HCT116 (cell line): ENCODE measurements around the gene WDFY2. TPM values are rescaled to one million over a fixed set of nuclear protein-coding genes. Genes with fewer than 3 reads are reported as not detected.
A peak's percentile ranks its signal among the peaks of the same experiment; 100 is the strongest.

ENCODE experiments used
- ATAC-seq: fragments of 200-7000 bp; cut with Tn5 transposase; 2 replicates; pipeline ENCODE4 v1.9.1; 2020; ENCODE audit warnings: mild to moderate bottlenecking, moderate library complexity
- BruUV-seq: library from RNA; stranded (reverse); fragments of 400-500 nt; replicated peaks from 2 replicates; lab custom pipeline; 2021; lab: Mats Ljungman, UMichigan
- CTCF ChIA-PET: fragments of 300-600 bp; sonication (Branson Sonifier 250); formaldehyde crosslinking; loops from one replicate; lab custom pipeline; 2021; ENCODE audit warnings: antibody characterized with exemption; lab: Charles Lee
- POLR2A ChIA-PET: fragments of 300-600, 350-600 bp; sonication (Branson Sonifier 250); formaldehyde crosslinking; loops from one replicate; lab custom pipeline; 2021; ENCODE audit warnings: antibody characterized with exemption; lab: Charles Lee
- RAD21 ChIA-PET, 2 experiments: fragments of 300-600 bp; sonication (Branson Sonifier 250); formaldehyde crosslinking; loops; one replicate each; lab custom pipeline; 2023; ENCODE audit warnings: low total read pairs in 2 of 2; ENCODE audit not compliant: uncharacterized antibody in 2 of 2, unreplicated experiment in 2 of 2, low non-redundant PET in 1 of 2; lab: Charles Lee
- DNase-seq: peaks from one replicate; pipeline ENCODE4 v3.0.0-alpha.2; 2010; ENCODE audit warnings: low read depth, low spot score
- H2AFZ ChIP-seq: fragments of 200-600 bp; shearing (Covaris generic), sonication (generic); 2 replicates; pipeline ENCODE4 v1.6.1; 2017; ENCODE audit warnings: low read depth, mixed run types, mixed read lengths, antibody characterized with exemption, low read length; ENCODE audit not compliant: poor library complexity, severe bottlenecking
- H3K27ac ChIP-seq: 2 replicates; pipeline ENCODE4 v1.5.1; 2012; ENCODE audit warnings: low read depth, low read length
- H3K27me3 ChIP-seq: fragments of 200-600 bp; sonication (generic); 2 replicates; pipeline ENCODE4 v1.6.1; 2016; ENCODE audit warnings: mixed run types, low read length, mixed read lengths; ENCODE audit not compliant: insufficient read depth
- H3K36me3 ChIP-seq, 2 experiments: fragments of 200-500 bp in 1 of 2; fragments of 200-600 bp in 1 of 2; sonication (Bioruptor generic) in 1 of 2; sonication (generic) in 1 of 2; 2 replicates each; pipeline versions ENCODE4 v1.5.1 to v1.6.1; 2014 to 2016; ENCODE audit warnings: low read length in 2 of 2, inconsistent platforms in 1 of 2, mixed read lengths in 1 of 2, mixed run types in 1 of 2; ENCODE audit not compliant: insufficient read depth in 2 of 2, control insufficient read depth in 1 of 2
- H3K4me1 ChIP-seq, 2 experiments: fragments of 200-600 bp in 1 of 2; sonication (generic) in 1 of 2; 2 replicates each; pipeline versions ENCODE4 v1.5.1 to v1.6.1; 2012 to 2017; ENCODE audit warnings: low read length in 2 of 2, inconsistent platforms in 1 of 2, mild to moderate bottlenecking in 1 of 2, mixed read lengths in 1 of 2, mixed run types in 1 of 2, moderate library complexity in 1 of 2; ENCODE audit not compliant: insufficient read depth in 2 of 2, control insufficient read depth in 1 of 2
- H3K4me2 ChIP-seq: fragments of 200-600 bp; sonication (generic); 2 replicates; pipeline ENCODE4 v1.6.1; 2017; ENCODE audit warnings: mixed run types, low read length, mixed read lengths
- H3K4me3 ChIP-seq, 2 experiments: fragments of 200-600 bp in 1 of 2; sonication (generic) in 1 of 2; replicated peaks in 1 of 2; 2 replicates each; pipeline ENCODE4 v1.5.1; 2011 to 2016; ENCODE audit warnings: low read length in 2 of 2, control low read depth in 1 of 2, low read depth in 1 of 2, mild to moderate bottlenecking in 1 of 2, mixed read lengths in 1 of 2, mixed run types in 1 of 2
- H3K79me2 ChIP-seq: fragments of 200-600 bp; sonication (generic); 2 replicates; pipeline ENCODE4 v1.6.1; 2017; ENCODE audit warnings: mild to moderate bottlenecking, mixed run types, low read length, moderate library complexity, mixed read lengths; ENCODE audit not compliant: insufficient read depth
- H3K9ac ChIP-seq: fragments of 200-600 bp; sonication (generic); 2 replicates; pipeline ENCODE4 v1.6.1; 2016; ENCODE audit warnings: low read length, mixed read lengths
- H3K9me2 ChIP-seq: fragments of 200-600 bp; sonication (generic), shearing (Covaris generic); 2 replicates; pipeline ENCODE4 v1.6.1; 2017; ENCODE audit warnings: mixed run types, mild to moderate bottlenecking, moderate library complexity; ENCODE audit not compliant: insufficient read depth
- H3K9me3 ChIP-seq, 2 experiments: fragments of 200-500 bp in 1 of 2; fragments of 200-600 bp in 1 of 2; sonication (Bioruptor generic) in 1 of 2; sonication (generic) in 1 of 2; 2 replicates each; pipeline ENCODE4 v1.6.1; 2014 to 2017; ENCODE audit warnings: low read length in 2 of 2, mixed read lengths in 2 of 2, inconsistent platforms in 1 of 2, low read depth in 1 of 2, mild to moderate bottlenecking in 1 of 2, mixed run types in 1 of 2, moderate library complexity in 1 of 2; ENCODE audit not compliant: control insufficient read depth in 1 of 2, insufficient read depth in 1 of 2
- H4K20me1 ChIP-seq: fragments of 200-600 bp; sonication (generic), shearing (Covaris generic); 2 replicates; pipeline ENCODE4 v1.6.1; 2017; ENCODE audit warnings: mixed run types, mild to moderate bottlenecking, moderate library complexity; ENCODE audit not compliant: insufficient read depth
- CTCF ChIP-seq, 3 experiments: fragments of 200-600 bp in 1 of 3; sonication (generic) in 1 of 3; IDR thresholded peaks in 2 of 3; conservative IDR thresholded peaks in 1 of 3; 2 replicates each; pipeline ENCODE4 v1.5.1; 2012 to 2017; ENCODE audit warnings: low read depth in 2 of 3, low read length in 2 of 3, antibody characterized with exemption in 1 of 3, borderline replicate concordance in 1 of 3, control low read depth in 1 of 3, mild to moderate bottlenecking in 1 of 3, mixed read lengths in 1 of 3, mixed run types in 1 of 3, moderate library complexity in 1 of 3; ENCODE audit not compliant: insufficient read depth in 1 of 3
- EZH2 ChIP-seq: fragments of 200-600 bp; sonication (generic); IDR thresholded peaks from 2 replicates; pipeline ENCODE4 v1.6.1; 2017; ENCODE audit warnings: antibody characterized with exemption, mixed run types
- POLR2A ChIP-seq: IDR thresholded peaks from 2 replicates; pipeline ENCODE4 v1.7.0; 2011; ENCODE audit warnings: borderline replicate concordance; ENCODE audit not compliant: insufficient read depth, insufficient read length; ENCODE audit errors: extremely low read depth
- POLR2AphosphoS5 ChIP-seq: IDR thresholded peaks from 2 replicates; pipeline ENCODE4 v1.6.1; 2011; ENCODE audit warnings: mild to moderate bottlenecking, low read depth, low read length, moderate library complexity
- REST ChIP-seq: IDR thresholded peaks from 2 replicates; pipeline ENCODE4 v1.6.1; 2012; ENCODE audit warnings: low read depth
- YY1 ChIP-seq: IDR thresholded peaks from 2 replicates; pipeline ENCODE4 v1.6.1; 2011; ENCODE audit warnings: low read length, low read depth, moderate library complexity, mild to moderate bottlenecking; ENCODE audit not compliant: insufficient replicate concordance; ENCODE audit errors: extremely low read depth
- ZFX ChIP-seq: fragments of 450-650 bp; IDR thresholded peaks from 2 replicates; pipeline ENCODE4 v1.6.1; 2017
- intact Hi-C: fragments of 100-400 bp; cut with micrococcal nuclease; formaldehyde crosslinking; loops from 2 replicates; pipeline ENCODE4 v1.10.0; 2022
- total RNA-seq: library from RNA; stranded (reverse); gene quantifications from one replicate; pipeline ENCODE4 v1.2.1, GENCODE V29; 2021; ENCODE audit not compliant: unreplicated experiment

WDFY2 gene
- total RNA-seq, 1 experiment from 2014 or later, result 6.1 TPM

DNA sequence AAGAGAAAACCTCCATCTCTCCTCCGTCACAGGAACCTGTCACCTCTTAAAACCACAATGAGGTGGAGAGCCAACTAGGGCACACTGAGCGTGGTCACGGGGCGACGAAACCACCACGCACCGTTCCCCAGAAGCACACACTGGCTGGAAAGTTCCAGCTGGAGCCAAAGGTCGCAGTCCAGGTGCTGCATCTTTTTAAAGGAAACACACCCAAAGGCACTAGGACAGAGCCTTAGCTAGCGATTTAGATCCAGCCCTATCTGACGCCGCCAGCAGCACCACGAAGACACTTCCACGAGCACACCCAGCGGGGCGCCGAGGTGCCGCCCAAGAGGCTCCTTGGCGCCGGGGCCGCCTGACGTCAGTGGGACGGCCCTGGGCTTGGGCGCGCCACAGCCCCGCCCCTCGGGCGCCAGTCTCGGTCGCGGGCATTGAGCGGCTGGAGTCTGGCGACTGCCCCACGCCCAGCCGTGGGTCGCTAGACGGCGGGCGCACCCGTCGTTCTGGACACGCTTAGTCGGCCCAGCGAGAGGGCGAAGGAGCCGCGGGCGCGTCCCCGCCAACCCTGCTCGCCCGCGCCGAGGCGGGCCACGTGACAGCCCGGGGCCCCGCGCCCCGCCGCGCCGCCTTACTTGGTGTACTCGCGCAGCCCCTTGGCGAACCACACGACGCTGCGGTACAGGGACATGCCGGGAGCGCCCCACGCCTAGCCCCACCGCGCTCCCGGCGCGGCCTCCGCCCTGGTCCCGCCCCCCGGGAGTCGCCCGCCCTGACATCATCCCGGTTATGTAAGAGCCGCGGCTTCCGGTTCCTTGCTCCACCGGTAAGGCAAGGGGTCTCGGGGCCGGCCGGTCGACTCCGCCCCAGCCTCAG is 219.4 kb downstream of the WDFY2 start, which contains the start of gene DHRS12:
Gene DHRS12 (minus strand): TSS at position 742 of the 873 bp plus-strand sequence. CDS start 4,504 bp downstream, outside the sequence.
- ChIA-PET POLR2A (interaction anchor here (1.1 kb wide), 1 partner anchor 351 kb away, joined by 4 read pairs; the partner anchor contains the start of gene INTS6), CTCF (no interaction called here), RAD21 (no interaction called here)
- Histone ChIP-seq H3K9me3 (no peaks in the 10 kb centered on the region), H4K20me1 (no peaks in the 10 kb centered on the region), H3K4me2 (peak within 1 kb of the TSS; percentile 95), H3K4me3 (peak within 1 kb of the TSS; percentile 74 to 78), H3K27ac (peak within 1 kb of the TSS; percentile 98), H3K9ac (peak within 1 kb of the TSS; percentile 78), H3K9me2 (no peaks in the 10 kb centered on the region), H3K4me1 (peaks cover 22 to 34% of the 10 kb centered on the region in 2 experiments), H3K36me3 (no peaks in the 10 kb centered on the region), H3K27me3 (no peaks in the 10 kb centered on the region), H3K79me2 (no peaks in the 10 kb centered on the region), H2AFZ (no peak within 1 kb of the TSS)
- no TSS peak for BruUV-seq
- peak; percentile 43 for DNase-seq
- intact Hi-C loops, result loop anchor here (2.0 to 5.0 kb wide), 2 partner anchors 351 to 649 kb away; partner anchors contain the start of genes INTS6 and VPS36
- peak; percentile 87 for ATAC-seq
- TF ChIP-seq REST (no peak), YY1 (peak; percentile 30), EZH2 (no peak), CTCF (IDR thresholded peaks at IDR 0.05 in 2 of 3, conservative IDR thresholded peaks at IDR 0.05 in 1 of 3; ENCODE audit: borderline replicate concordance in 1 of 3, insufficient read depth in 1 of 3, low read depth in 2 of 3, low read length in 2 of 3) (no peak), ZFX (peak; percentile 31), POLR2A (peak; percentile 59), POLR2AphosphoS5 (peak; percentile 83)
